T-cell (primary cell): ENCODE measurements around the gene CD40LG. TPM values are rescaled to one million over a fixed set of nuclear protein-coding genes. Genes with fewer than 3 reads are reported as not detected.
A peak's percentile ranks its signal among the peaks of the same experiment; 100 is the strongest.

Experiments used
- ATAC-seq, 4 experiments: fragments of 200-7000 bp in 3 of 4; fragments of 150-1000 bp in 1 of 4; cut with Tn5 transposase; replicated peaks in 1 of 4; 1 replicate in 3 of 4; 2 replicates in 1 of 4; pipeline ENCODE4 v1.10.0; 2021; ENCODE audit warnings: moderate library complexity in 3 of 4, mild to moderate bottlenecking in 2 of 4, moderate number of reproducible peaks in 1 of 4
- CTCF ChIA-PET, 2 donors: fragments of 300-600 bp; sonication (Branson Sonifier 250); formaldehyde crosslinking; loops; one replicate each; lab custom pipeline; 2022; ENCODE audit warnings: antibody characterized with exemption in 2 of 2; lab: Charles Lee
- POLR2A ChIA-PET, 2 donors: fragments of 300-600 bp; sonication (Branson Sonifier 250); formaldehyde crosslinking; loops; one replicate each; lab custom pipeline; 2022; ENCODE audit warnings: antibody characterized with exemption in 2 of 2; lab: Charles Lee
- DNase-seq, 35 experiments: peaks; one replicate each; pipeline versions ENCODE4 v3.0.0 to v3.0.0-alpha.2; 2013 to 2023
- H3K27ac ChIP-seq: one replicate; pipeline ENCODE4 v1.5.1; 2013; ENCODE audit warnings: low read length
- H3K27me3 ChIP-seq, 2 experiments: replicated peaks in 1 of 2; 1 replicate in 1 of 2; 2 replicates in 1 of 2; pipeline versions ENCODE4 v1.6.1 to v1.7.0; 2013; ENCODE audit warnings: low read length in 1 of 2, mixed read lengths in 1 of 2; ENCODE audit not compliant: control insufficient read depth in 2 of 2, insufficient read depth in 2 of 2; ENCODE audit errors: extremely low read depth in 1 of 2
- H3K36me3 ChIP-seq, 2 donors: 1 replicate in 1 of 2; 2 replicates in 1 of 2; pipeline versions ENCODE4 v1.6.1 to v1.7.0; 2013; ENCODE audit warnings: low read length in 1 of 2; ENCODE audit not compliant: control insufficient read depth in 2 of 2, insufficient read depth in 1 of 2; ENCODE audit errors: extremely low read depth in 1 of 2
- H3K4me1 ChIP-seq, 2 experiments: 1 replicate in 1 of 2; 2 replicates in 1 of 2; pipeline versions ENCODE4 v1.6.1 to v1.7.0; 2013; ENCODE audit warnings: low read length in 2 of 2, mixed read lengths in 1 of 2; ENCODE audit not compliant: insufficient read depth in 2 of 2, control insufficient read depth in 1 of 2; ENCODE audit errors: extremely low read depth in 1 of 2
- H3K4me3 ChIP-seq, 2 donors: 1 replicate in 1 of 2; 2 replicates in 1 of 2; pipeline versions ENCODE4 v1.5.1 to v1.7.0; 2013; ENCODE audit warnings: mild to moderate bottlenecking in 2 of 2, low read length in 1 of 2, moderate library complexity in 1 of 2; ENCODE audit not compliant: control insufficient read depth in 1 of 2; ENCODE audit errors: extremely low read depth in 1 of 2
- H3K9me3 ChIP-seq: 2 replicates; pipeline ENCODE4 v1.7.0; 2013
- H3K27ac Mint-ChIP-seq, 2 donors: one replicate each; pipeline ENCODE4 v1.8.0; 2020 to 2021; ENCODE audit warnings: mild to moderate bottlenecking in 2 of 2, mixed read lengths in 2 of 2
- H3K27me3 Mint-ChIP-seq, 2 donors: one replicate each; pipeline ENCODE4 v1.8.0; 2021 to 2022; ENCODE audit warnings: mixed read lengths in 2 of 2
- H3K36me3 Mint-ChIP-seq: one replicate; pipeline ENCODE4 v1.8.0; 2021; ENCODE audit warnings: mixed read lengths
- H3K4me1 Mint-ChIP-seq, 3 donors: one replicate each; pipeline ENCODE4 v1.8.0; 2020 to 2022; ENCODE audit warnings: mixed read lengths in 3 of 3, mild to moderate bottlenecking in 1 of 3
- H3K4me3 Mint-ChIP-seq, 3 donors: one replicate each; pipeline ENCODE4 v1.8.0; 2020 to 2022; ENCODE audit warnings: mild to moderate bottlenecking in 3 of 3, mixed read lengths in 3 of 3, moderate library complexity in 3 of 3
- H3K9me3 Mint-ChIP-seq, 3 donors: one replicate each; pipeline ENCODE4 v1.8.0; 2020 to 2022; ENCODE audit warnings: mixed read lengths in 3 of 3
- WGBS: methylation state at CpG from one replicate; pipeline ENCODE4 v1.1.5; 2013; ENCODE audit warnings: missing lambda C conversion rate; ENCODE audit not compliant: insufficient coverage; 5-methylcytosine and 5-hydroxymethylcytosine counted together
- total RNA-seq, 35 experiments: library from RNA in 6 of 35; stranded (reverse) in 6 of 35; fragments of 120-200 nt in 1 of 35; gene quantifications; one replicate each; pipeline versions ENCODE4 v1.2.1 to v1.2.4 and lab custom pipeline; 2013 to 2026

Gene CD40LG
- total RNA-seq, 5 donors from 2014 or later (not counting 1 experiment from before 2014, with no cell fraction given): 23.8 to 38.4 (median 37.1) TPM

DNA sequence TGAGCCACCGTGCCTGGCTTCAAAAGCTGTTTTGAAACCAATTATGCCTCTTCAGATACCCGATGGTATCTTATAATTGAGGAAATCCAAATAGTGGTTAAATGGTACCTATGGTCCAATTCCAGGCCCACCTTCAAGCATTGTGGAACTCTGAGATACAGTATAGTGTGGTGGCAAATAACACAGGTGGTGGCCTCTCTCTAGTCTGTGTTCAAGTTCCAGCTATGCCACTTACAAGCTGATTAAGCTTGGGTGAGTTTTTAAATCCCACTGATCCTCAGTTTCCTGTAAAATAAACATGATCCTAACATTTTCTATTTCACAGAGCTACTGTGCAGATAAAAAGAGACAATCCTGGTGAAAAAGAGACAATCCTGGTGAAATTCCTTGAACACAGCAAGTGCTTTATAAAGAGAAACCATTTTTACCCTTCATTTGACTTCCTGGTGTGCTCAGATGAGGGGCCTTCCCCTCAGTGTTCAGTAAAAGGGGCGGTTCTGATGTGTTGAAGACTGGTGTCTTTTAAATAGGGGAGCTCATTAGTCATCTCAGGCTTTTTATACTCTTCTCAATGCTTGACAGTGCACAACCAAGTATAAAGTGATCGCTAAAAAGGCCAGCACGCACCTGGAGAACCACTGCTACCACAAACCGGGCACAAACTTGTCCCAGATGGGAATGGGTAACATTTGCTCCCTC, 30.8 kb upstream of the CD40LG start:
- no peaks in the 10 kb centered on the region for H3K27me3 ChIP-seq
- H3K9me3 ChIP-seq: no peaks in the 10 kb centered on the region
- peak overlapping the region; percentile 75 for H3K27ac ChIP-seq
- Mint-ChIP-seq H3K27me3 (no peaks in the 10 kb centered on the region), H3K9me3 (no peaks in the 10 kb centered on the region), H3K36me3 (no peaks in the 10 kb centered on the region), H3K4me1 (peaks cover 38 to 54% (median 52%) of the 10 kb centered on the region in 3 donors), H3K27ac (peak overlapping the region; percentile 80 to 82), H3K4me3 (peak overlapping the region; percentile 6 to 43 (median 28))
- WGBS: no CpG with 5 or more reads among the region's 6 CpGs
- peaks cover 7 to 44% of the 10 kb centered on the region in 2 experiments for H3K4me1 ChIP-seq
- CTCF ChIA-PET: interaction anchor here in 1 of 2 donors (0.6 to 1.1 kb wide), 6 partner anchors 10 to 1244 kb away, joined by 3 to 4 read pairs (median 3); no protein-coding TSS in a partner anchor
- POLR2A ChIA-PET: interaction anchor here (0.6 to 1.0 kb wide), 4 partner anchors 9 to 33 kb away, joined by 3 to 5 read pairs (median 3); no protein-coding TSS in a partner anchor
- H3K36me3 ChIP-seq: no peaks in the 10 kb centered on the region
- H3K4me3 ChIP-seq: no peak overlapping the region
- ATAC-seq (peak; percentile 81 to 90 (median 86)), DNase-seq (peak in 5 of 35 experiments; percentile 14 to 59 (median 15))

DNA sequence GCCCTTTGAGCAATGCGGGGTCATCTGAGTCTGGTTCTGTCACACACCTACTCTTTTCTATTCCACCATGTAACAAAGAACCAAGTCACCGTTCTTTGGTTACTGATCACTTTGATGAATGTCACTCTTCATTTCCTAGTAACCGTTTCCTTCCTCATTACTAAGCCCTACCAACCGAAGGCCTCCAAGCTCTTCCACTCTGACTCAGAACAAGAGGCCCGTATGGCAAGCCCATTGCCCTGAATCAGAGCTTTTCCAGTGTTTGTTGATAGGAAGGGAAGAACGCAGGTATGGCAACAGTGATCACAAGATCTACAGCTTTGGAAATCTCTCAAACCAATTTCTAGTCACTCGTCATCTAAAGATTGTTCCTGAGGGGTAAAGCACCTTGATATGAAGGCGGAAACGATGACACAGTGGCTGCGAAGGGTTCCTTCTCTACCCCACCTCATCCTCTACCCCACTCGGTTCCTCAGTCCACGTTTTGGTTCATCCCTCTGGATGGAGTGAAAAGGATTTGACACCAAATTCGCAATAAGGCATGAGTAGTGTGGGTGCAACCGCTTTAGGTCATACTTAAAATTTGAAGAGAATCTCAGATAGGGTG, 28.0 kb upstream of the CD40LG start:
- 0% methylated on average over 1 of the region's 14 CpGs for WGBS
- DNase-seq (peak in 1 of 35 experiments; percentile 46), ATAC-seq (peak; percentile 60 to 77 (median 72))
- Histone ChIP-seq H3K9me3 (no peaks in the 10 kb centered on the region), H3K4me3 (no peak overlapping the region), H3K36me3 (no peaks in the 10 kb centered on the region), H3K4me1 (peaks cover 9 to 49% of the 10 kb centered on the region in 2 experiments), H3K27me3 (no peaks in the 10 kb centered on the region), H3K27ac (peak overlapping the region; percentile 49)
- H3K36me3 Mint-ChIP-seq: no peaks in the 10 kb centered on the region
- ChIA-PET POLR2A (no interaction called here), CTCF (no interaction called here)
- H3K4me1 Mint-ChIP-seq: peaks cover 56 to 74% (median 62%) of the 10 kb centered on the region in 3 donors
- peak overlapping the region; percentile 68 to 88 for H3K27ac Mint-ChIP-seq
- peak overlapping the region in 2 of 3 donors; percentile 24 to 47 for H3K4me3 Mint-ChIP-seq
- peaks cover 0 to 8% of the 10 kb centered on the region in 2 donors for H3K27me3 Mint-ChIP-seq
- no peaks in the 10 kb centered on the region for H3K9me3 Mint-ChIP-seq

DNA sequence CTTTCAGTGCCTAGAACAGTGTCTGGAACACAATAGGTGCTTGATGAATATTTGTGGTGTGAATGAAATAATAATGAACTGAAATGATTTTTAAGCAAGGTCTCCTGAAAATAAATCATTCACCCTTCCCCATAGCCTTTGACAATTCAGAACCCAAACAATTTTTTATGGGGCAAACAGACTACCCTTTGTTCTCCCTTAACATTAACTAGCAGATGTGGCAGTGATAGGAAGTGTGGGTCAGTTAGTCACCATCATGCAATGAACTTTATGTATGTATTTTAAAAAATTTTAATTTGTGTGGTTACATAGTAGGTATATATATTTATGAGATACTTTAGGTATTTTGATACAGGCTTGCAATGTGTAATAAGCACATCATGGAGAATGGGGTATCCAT, 27.2 kb upstream of the CD40LG start:
- H3K36me3 Mint-ChIP-seq: no peaks in the 10 kb centered on the region
- H3K27ac Mint-ChIP-seq: no peak overlapping the region
- peak overlapping the region in 1 of 3 donors; percentile 47 for H3K4me3 Mint-ChIP-seq

DNA sequence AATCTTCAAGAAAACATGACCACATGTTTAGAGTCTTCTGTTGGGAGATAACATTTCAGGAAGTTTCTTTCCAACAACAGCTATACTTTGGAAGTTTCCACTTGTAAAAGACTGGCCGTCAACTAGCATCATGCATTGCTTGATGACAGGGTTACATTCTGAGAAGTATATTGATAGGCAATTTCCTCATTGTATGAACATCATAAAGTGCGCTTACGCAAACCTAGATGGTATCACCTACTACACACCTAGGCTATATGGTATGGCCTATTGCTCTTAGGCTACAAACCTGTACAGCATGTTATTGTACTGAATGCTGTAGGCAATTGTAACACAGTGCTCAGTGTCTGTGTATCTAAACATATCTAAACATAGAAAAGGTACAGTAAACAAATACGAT, 25.4 kb upstream of the CD40LG start:
- H3K27ac ChIP-seq: no peak overlapping the region
- no peak overlapping the region for H3K4me3 Mint-ChIP-seq
- H3K4me1 ChIP-seq: peaks cover 20 to 52% of the 10 kb centered on the region in 2 experiments
- peaks cover 71 to 85% (median 72%) of the 10 kb centered on the region in 3 donors for H3K4me1 Mint-ChIP-seq
- H3K36me3 Mint-ChIP-seq: no peaks in the 10 kb centered on the region
- no peak for DNase-seq
- WGBS: no CpG with 5 or more reads among the region's 4 CpGs
- H3K9me3 Mint-ChIP-seq: no peaks in the 10 kb centered on the region
- H3K27me3 Mint-ChIP-seq: peaks cover 0 to 8% of the 10 kb centered on the region in 2 donors
- H3K9me3 ChIP-seq: no peaks in the 10 kb centered on the region
- POLR2A ChIA-PET: no interaction called here
- peak overlapping the region; percentile 19 to 23 for H3K27ac Mint-ChIP-seq
- H3K36me3 ChIP-seq: no peaks in the 10 kb centered on the region
- no peak for ATAC-seq
- CTCF ChIA-PET: interaction anchor here in 1 of 2 donors (1.0 kb wide), 1 partner anchor 24 kb away, joined by 3 read pairs; no protein-coding TSS in a partner anchor
- no peak overlapping the region for H3K4me3 ChIP-seq
- no peaks in the 10 kb centered on the region for H3K27me3 ChIP-seq

More for the DNA sequence above, 27.2 kb upstream of the CD40LG start:
- H3K27me3 Mint-ChIP-seq: peaks cover 0 to 8% of the 10 kb centered on the region in 2 donors
- DNase-seq: no peak
- H3K9me3 Mint-ChIP-seq: no peaks in the 10 kb centered on the region
- peaks cover 57 to 76% (median 66%) of the 10 kb centered on the region in 3 donors for H3K4me1 Mint-ChIP-seq
- Histone ChIP-seq H3K4me1 (peaks cover 13 to 54% of the 10 kb centered on the region in 2 experiments), H3K27me3 (no peaks in the 10 kb centered on the region), H3K4me3 (no peak overlapping the region), H3K27ac (peak overlapping the region; percentile 49), H3K36me3 (no peaks in the 10 kb centered on the region), H3K9me3 (no peaks in the 10 kb centered on the region)
- ATAC-seq: no peak
- POLR2A ChIA-PET: no interaction called here
- CTCF ChIA-PET: no interaction called here

DNA sequence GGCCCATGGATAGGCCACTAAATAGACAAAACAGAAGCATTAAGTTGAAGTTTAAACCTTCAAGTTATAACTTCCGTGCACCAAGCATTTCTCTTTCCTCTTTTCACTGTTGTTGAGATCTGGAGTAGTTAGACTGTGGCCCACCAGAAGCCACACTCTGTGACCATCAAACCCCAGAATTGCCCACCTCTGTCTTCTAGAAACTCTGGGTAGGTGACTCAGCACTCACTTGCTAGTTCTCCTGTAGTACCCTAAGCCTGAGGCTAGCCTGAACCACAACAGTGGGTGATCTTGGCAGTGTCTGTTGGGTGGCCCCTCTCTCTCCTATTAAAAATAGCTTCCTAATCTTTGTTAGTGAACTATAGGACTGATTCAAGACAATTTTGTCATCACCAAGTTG, 24.6 kb upstream of the CD40LG start:
- whole genome bisulfite sequencing: no CpG with 5 or more reads among the region's 1 CpG
- Mint-ChIP-seq H3K4me3 (no peak overlapping the region), H3K9me3 (no peaks in the 10 kb centered on the region), H3K4me1 (peaks cover 72 to 86% (median 78%) of the 10 kb centered on the region in 3 donors), H3K27me3 (peaks cover 0 to 8% of the 10 kb centered on the region in 2 donors), H3K36me3 (no peaks in the 10 kb centered on the region), H3K27ac (peak overlapping the region in 1 of 2 donors; percentile 43)
- peaks cover 28 to 51% of the 10 kb centered on the region in 2 experiments for H3K4me1 ChIP-seq
- ATAC-seq: peak in 1 of 4 experiments; percentile 19
- ChIA-PET POLR2A (interaction anchor here in 1 of 2 donors (0.6 kb wide), 1 partner anchor 29 kb away, joined by 3 read pairs; no protein-coding TSS in a partner anchor), CTCF (interaction anchor here in 1 of 2 donors (0.8 kb wide), 1 partner anchor 15 kb away, joined by 3 read pairs; no protein-coding TSS in a partner anchor)
- no peak overlapping the region for H3K4me3 ChIP-seq
- DNase-seq: no peak
- H3K27ac ChIP-seq: no peak overlapping the region
- H3K36me3 ChIP-seq: no peaks in the 10 kb centered on the region
- H3K9me3 ChIP-seq: no peaks in the 10 kb centered on the region
- no peaks in the 10 kb centered on the region for H3K27me3 ChIP-seq

DNA sequence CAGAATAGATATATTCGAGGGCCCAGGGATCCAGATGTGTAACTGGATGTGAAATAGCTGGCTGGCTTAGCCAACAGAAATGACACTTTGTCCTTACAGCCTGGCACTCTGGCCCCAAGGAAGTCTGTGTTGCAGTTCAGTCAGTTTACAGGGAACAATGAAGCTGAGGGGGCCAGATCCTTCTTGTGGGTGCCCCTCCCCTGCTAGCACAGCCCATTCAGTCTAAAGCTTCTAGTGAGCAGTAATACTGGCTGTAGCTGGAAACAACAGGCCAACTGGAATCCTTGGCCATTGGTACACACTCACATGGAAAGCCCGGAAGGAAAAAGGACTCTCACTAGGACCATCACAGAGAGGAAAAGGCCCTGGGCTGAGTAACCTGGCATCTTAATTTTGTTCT, 22.7 kb upstream of the CD40LG start:
- Histone ChIP-seq H3K27ac (peak overlapping the region; percentile 49), H3K36me3 (no peaks in the 10 kb centered on the region), H3K4me1 (peaks cover 36 to 57% of the 10 kb centered on the region in 2 experiments), H3K4me3 (no peak overlapping the region), H3K27me3 (no peaks in the 10 kb centered on the region), H3K9me3 (no peaks in the 10 kb centered on the region)
- POLR2A ChIA-PET: interaction anchor here in 1 of 2 donors (1.3 kb wide), 1 partner anchor 40 kb away, joined by 4 read pairs; no protein-coding TSS in a partner anchor
- no CpG with 5 or more reads among the region's 2 CpGs for WGBS
- Mint-ChIP-seq H3K27ac (peak overlapping the region; percentile 88 to 90), H3K36me3 (no peaks in the 10 kb centered on the region), H3K4me1 (peaks cover 70 to 86% (median 73%) of the 10 kb centered on the region in 3 donors), H3K9me3 (no peaks in the 10 kb centered on the region), H3K27me3 (peaks cover 0 to 11% of the 10 kb centered on the region in 2 donors), H3K4me3 (no peak overlapping the region)
- CTCF ChIA-PET: no interaction called here
- DNase-seq: no peak
- ATAC-seq: no peak
